Suprapubic skin (tissue), 4 donors: ENCODE measurements around the gene NRP2. TPM values are rescaled to one million over a fixed set of nuclear protein-coding genes. Genes with fewer than 3 reads are reported as not detected.

ENCODE experiments used
- DNase-seq, 2 donors: peaks; one replicate each; pipeline ENCODE4 v3.0.0-alpha.2; 2019; ENCODE audit warnings: low spot score in 2 of 2
- H3K27ac ChIP-seq: fragments of 200-600 bp; sonication (generic); one replicate; pipeline ENCODE4 v1.5.1; 2019
- H3K27me3 ChIP-seq: fragments of 200-600 bp; sonication (generic); one replicate; pipeline ENCODE4 v1.5.1; 2019
- H3K36me3 ChIP-seq: fragments of 200-600 bp; sonication (generic); one replicate; pipeline ENCODE4 v1.5.1; 2019
- H3K4me1 ChIP-seq: fragments of 200-600 bp; sonication (generic); one replicate; pipeline ENCODE4 v1.5.1; 2019
- H3K4me3 ChIP-seq: fragments of 200-600 bp; sonication (generic); one replicate; pipeline ENCODE4 v1.5.1; 2019; ENCODE audit warnings: mild to moderate bottlenecking
- H3K9me3 ChIP-seq: fragments of 200-600 bp; sonication (generic); one replicate; pipeline ENCODE4 v1.5.1; 2019
- EP300 ChIP-seq: sonication (generic); formaldehyde crosslinking; IDR thresholded peaks from one replicate; pipeline ENCODE4 v1.6.1; 2017; ENCODE audit warnings: antibody characterized with exemption
- POLR2A ChIP-seq, 2 donors: fragments of 450-650 bp; IDR thresholded peaks; one replicate each; pipeline ENCODE4 v1.6.1; 2017; ENCODE audit warnings: antibody characterized with exemption in 2 of 2, mild to moderate bottlenecking in 2 of 2, moderate library complexity in 2 of 2
- POLR2AphosphoS5 ChIP-seq, 3 donors: sonication (generic); formaldehyde crosslinking; IDR thresholded peaks; one replicate each; pipeline ENCODE4 v1.6.1; 2017; ENCODE audit warnings: antibody characterized with exemption in 3 of 3
- WGBS: methylation state at CpG from one replicate; pipeline ENCODE4 v1.1.5; 2018; 5-methylcytosine and 5-hydroxymethylcytosine counted together
- total RNA-seq, 4 donors: library from RNA; depleted of rRNA; stranded (reverse); fragments of >200 nt; gene quantifications; one replicate each; pipeline ENCODE4 v1.1.0, GENCODE V29; 2016
- TF ChIP-seq, protein P1 (sequence below), 2 donors: fragments of 200-600 bp in 1 of 2; fragments of 450-650 bp in 1 of 2; sonication (generic) in 1 of 2; IDR thresholded peaks; one replicate each; pipeline ENCODE4 v1.5.1; 2016 to 2019; ENCODE audit warnings: antibody characterized with exemption in 2 of 2, mild to moderate bottlenecking in 1 of 2, moderate library complexity in 1 of 2

Gene NRP2
- total RNA-seq, 4 donors from 2014 or later = 3.4 to 8.9 (median 6.6) TPM

GRCh38 chr2:205730191-205730590 is 47.9 kb downstream of the NRP2 start:
- peaks cover 5% of the 10 kb centered on the region for H3K36me3 ChIP-seq
- no peak for DNase-seq
- H3K4me3 ChIP-seq = no peak overlapping the region
- TF ChIP-seq EP300 = no peak
- no peak for TF ChIP-seq POLR2A (IDR thresholded peaks at IDR 0.05)
- no peak for TF ChIP-seq POLR2AphosphoS5 (IDR thresholded peaks at IDR 0.05)
- TF ChIP-seq, protein P1, sequence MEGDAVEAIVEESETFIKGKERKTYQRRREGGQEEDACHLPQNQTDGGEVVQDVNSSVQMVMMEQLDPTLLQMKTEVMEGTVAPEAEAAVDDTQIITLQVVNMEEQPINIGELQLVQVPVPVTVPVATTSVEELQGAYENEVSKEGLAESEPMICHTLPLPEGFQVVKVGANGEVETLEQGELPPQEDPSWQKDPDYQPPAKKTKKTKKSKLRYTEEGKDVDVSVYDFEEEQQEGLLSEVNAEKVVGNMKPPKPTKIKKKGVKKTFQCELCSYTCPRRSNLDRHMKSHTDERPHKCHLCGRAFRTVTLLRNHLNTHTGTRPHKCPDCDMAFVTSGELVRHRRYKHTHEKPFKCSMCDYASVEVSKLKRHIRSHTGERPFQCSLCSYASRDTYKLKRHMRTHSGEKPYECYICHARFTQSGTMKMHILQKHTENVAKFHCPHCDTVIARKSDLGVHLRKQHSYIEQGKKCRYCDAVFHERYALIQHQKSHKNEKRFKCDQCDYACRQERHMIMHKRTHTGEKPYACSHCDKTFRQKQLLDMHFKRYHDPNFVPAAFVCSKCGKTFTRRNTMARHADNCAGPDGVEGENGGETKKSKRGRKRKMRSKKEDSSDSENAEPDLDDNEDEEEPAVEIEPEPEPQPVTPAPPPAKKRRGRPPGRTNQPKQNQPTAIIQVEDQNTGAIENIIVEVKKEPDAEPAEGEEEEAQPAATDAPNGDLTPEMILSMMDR (IDR thresholded peaks at IDR 0.05) = no peak
- no peaks in the 10 kb centered on the region for H3K9me3 ChIP-seq
- no peak overlapping the region for H3K27ac ChIP-seq
- H3K27me3 ChIP-seq = no peaks in the 10 kb centered on the region
- no peaks in the 10 kb centered on the region for H3K4me1 ChIP-seq
- 87% methylated on average over 9 of the region's 9 CpGs for WGBS

GRCh38 chr2:205730701-205731582 is 48.6 kb downstream of the NRP2 start:
- TF ChIP-seq EP300 (no peak), POLR2AphosphoS5 (IDR thresholded peaks at IDR 0.05) (no peak), POLR2A (IDR thresholded peaks at IDR 0.05) (no peak)
- TF ChIP-seq, protein P1 (IDR thresholded peaks at IDR 0.05) = no peak
- no peak overlapping the region for H3K4me3 ChIP-seq
- peaks cover 5% of the 10 kb centered on the region for H3K36me3 ChIP-seq
- no peaks in the 10 kb centered on the region for H3K4me1 ChIP-seq
- no peak for DNase-seq
- 84% methylated on average over 9 of the region's 9 CpGs for WGBS
- H3K27me3 ChIP-seq = no peaks in the 10 kb centered on the region
- H3K27ac ChIP-seq = no peak overlapping the region
- H3K9me3 ChIP-seq = no peaks in the 10 kb centered on the region

- Histone ChIP-seq H3K27me3 (no peaks in the 10 kb centered on the region), H3K4me1 (no peaks in the 10 kb centered on the region), H3K4me3 (no peak overlapping the region), H3K27ac (no peak overlapping the region), H3K9me3 (no peaks in the 10 kb centered on the region), H3K36me3 (no peaks in the 10 kb centered on the region)
- DNase-seq = no peak
- TF ChIP-seq POLR2AphosphoS5 (IDR thresholded peaks at IDR 0.05) (no peak), EP300 (no peak), POLR2A (IDR thresholded peaks at IDR 0.05) (no peak)
- TF ChIP-seq, protein P1 (IDR thresholded peaks at IDR 0.05) = no peak
- 87% methylated on average over 4 of the region's 4 CpGs for WGBS
These were observed 49.3 kb downstream of the NRP2 start for GRCh38 chr2:205731583-205731981.

DNA sequence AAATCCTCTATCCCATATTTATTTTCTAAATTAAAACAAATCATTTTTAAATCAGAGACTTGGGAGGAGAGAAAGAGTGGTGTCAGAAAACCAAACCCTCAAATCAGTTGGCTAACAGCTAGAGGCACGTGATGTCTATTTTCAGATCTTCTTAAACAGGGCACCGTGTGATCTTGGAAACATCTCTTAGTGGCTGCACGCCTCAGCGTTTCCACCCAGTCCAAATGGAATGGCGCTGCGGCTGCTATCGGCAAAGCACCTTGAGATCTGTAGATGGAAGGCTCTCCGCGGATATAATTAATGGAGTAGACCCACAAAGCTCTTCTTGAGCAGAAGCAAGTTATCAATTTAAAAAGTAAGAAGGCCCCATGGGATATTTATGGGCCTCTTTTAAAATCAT is 50.0 kb downstream of the NRP2 start:
- 90% methylated on average over 9 of the region's 9 CpGs for WGBS
- no peaks in the 10 kb centered on the region for H3K27me3 ChIP-seq
- no peaks in the 10 kb centered on the region for H3K9me3 ChIP-seq
- H3K4me3 ChIP-seq = no peak overlapping the region
- H3K36me3 ChIP-seq = no peaks in the 10 kb centered on the region
- TF ChIP-seq POLR2AphosphoS5 (IDR thresholded peaks at IDR 0.05) (no peak), EP300 (no peak), POLR2A (IDR thresholded peaks at IDR 0.05) (no peak)
- TF ChIP-seq, protein P1 (IDR thresholded peaks at IDR 0.05) = no peak
- H3K27ac ChIP-seq = no peak overlapping the region
- no peaks in the 10 kb centered on the region for H3K4me1 ChIP-seq
- DNase-seq = no peak

GRCh38 chr2:205733082-205733481 is 50.8 kb downstream of the NRP2 start:
- no peaks in the 10 kb centered on the region for H3K36me3 ChIP-seq
- TF ChIP-seq POLR2A (IDR thresholded peaks at IDR 0.05) = no peak
- TF ChIP-seq POLR2AphosphoS5 (IDR thresholded peaks at IDR 0.05) = no peak
- TF ChIP-seq, protein P1 (IDR thresholded peaks at IDR 0.05) = no peak
- no peak for TF ChIP-seq EP300
- H3K4me3 ChIP-seq = no peak overlapping the region
- H3K27ac ChIP-seq = no peak overlapping the region
- 96% methylated on average over 9 of the region's 9 CpGs for WGBS
- no peak for DNase-seq
- H3K27me3 ChIP-seq = no peaks in the 10 kb centered on the region
- no peaks in the 10 kb centered on the region for H3K4me1 ChIP-seq
- no peaks in the 10 kb centered on the region for H3K9me3 ChIP-seq
